Mesenchymal stem cell (in vitro differentiated cells and primary cell): ENCODE data around the gene XRCC4.
"Not testable (repeated sequence)": the region's sequence is repeated elsewhere in the genome, so short reads cannot be mapped to it uniquely, and the experiment has no call there.

Experiments used
- DNase-seq: peaks from one replicate; pipeline ENCODE4 v3.0.0-alpha.2; 2013
- H2AFZ ChIP-seq: one replicate; pipeline ENCODE4 v1.6.1; 2013; ENCODE audit warnings: low read depth, mild to moderate bottlenecking, control low read depth, inconsistent platforms, low read length, moderate library complexity
- H2AK5ac ChIP-seq: 2 replicates; pipeline ENCODE4 v1.6.1; 2013; ENCODE audit warnings: low read length, moderate library complexity, mild to moderate bottlenecking, inconsistent platforms; ENCODE audit not compliant: severe bottlenecking
- H2BK120ac ChIP-seq: one replicate; pipeline ENCODE4 v1.6.1; 2013; ENCODE audit warnings: low read depth, mild to moderate bottlenecking, inconsistent platforms, low read length, moderate library complexity
- H2BK12ac ChIP-seq, 2 experiments: one replicate each; pipeline ENCODE4 v1.6.1; 2013; ENCODE audit warnings: inconsistent platforms in 2 of 2, low read length in 2 of 2, mild to moderate bottlenecking in 2 of 2, moderate library complexity in 2 of 2, control low read depth in 1 of 2
- H2BK15ac ChIP-seq: one replicate; pipeline ENCODE4 v1.6.1; 2013; ENCODE audit warnings: mild to moderate bottlenecking, low read depth, inconsistent platforms; ENCODE audit not compliant: poor library complexity, severe bottlenecking
- H2BK5ac ChIP-seq: 2 replicates; pipeline ENCODE4 v1.6.1; 2013; ENCODE audit warnings: low read depth, mild to moderate bottlenecking, low read length, control low read depth, inconsistent platforms; ENCODE audit not compliant: poor library complexity, severe bottlenecking
- H3K14ac ChIP-seq, 2 experiments: one replicate each; pipeline ENCODE4 v1.6.1; 2013; ENCODE audit warnings: inconsistent platforms in 2 of 2, low read length in 2 of 2, control low read depth in 1 of 2, mild to moderate bottlenecking in 1 of 2, moderate library complexity in 1 of 2
- H3K18ac ChIP-seq, 2 experiments: one replicate each; pipeline ENCODE4 v1.6.1; 2013; ENCODE audit warnings: inconsistent platforms in 2 of 2, low read length in 2 of 2, control low read depth in 1 of 2, low read depth in 1 of 2, mild to moderate bottlenecking in 1 of 2
- H3K23ac ChIP-seq, 2 experiments: one replicate each; pipeline ENCODE4 v1.6.1; 2013; ENCODE audit warnings: inconsistent platforms in 2 of 2, low read length in 2 of 2, mild to moderate bottlenecking in 2 of 2, moderate library complexity in 2 of 2, control low read depth in 1 of 2
- H3K27ac ChIP-seq: 2 replicates; pipeline ENCODE4 v1.5.1; 2013; ENCODE audit warnings: mild to moderate bottlenecking, moderate library complexity, low read length, control low read depth, inconsistent platforms; ENCODE audit not compliant: poor library complexity, severe bottlenecking
- H3K27me3 ChIP-seq, 2 experiments: 2 replicates each; pipeline versions ENCODE4 v1.6.1 to v1.7.0; 2013; ENCODE audit warnings: low read length in 2 of 2, mild to moderate bottlenecking in 2 of 2, moderate library complexity in 2 of 2, control low read depth in 1 of 2, inconsistent platforms in 1 of 2; ENCODE audit not compliant: control insufficient read depth in 1 of 2, insufficient read depth in 1 of 2
- H3K36me3 ChIP-seq, 2 experiments: 2 replicates each; pipeline versions ENCODE4 v1.6.1 to v1.7.0; 2013; ENCODE audit warnings: low read length in 2 of 2, control low read depth in 1 of 2, inconsistent platforms in 1 of 2, low read depth in 1 of 2, mild to moderate bottlenecking in 1 of 2; ENCODE audit not compliant: insufficient read depth in 2 of 2, control insufficient read depth in 1 of 2
- H3K4ac ChIP-seq, 2 experiments: one replicate each; pipeline ENCODE4 v1.6.1; 2013; ENCODE audit warnings: inconsistent platforms in 2 of 2, low read length in 2 of 2, mild to moderate bottlenecking in 2 of 2, moderate library complexity in 2 of 2, control low read depth in 1 of 2, low read depth in 1 of 2
- H3K4me1 ChIP-seq: 2 replicates; pipeline ENCODE4 v1.6.1; 2013; ENCODE audit warnings: low read depth, low read length, control low read depth; ENCODE audit not compliant: control insufficient read depth, insufficient read depth
- H3K4me2 ChIP-seq: 2 replicates; pipeline ENCODE4 v1.6.1; 2013; ENCODE audit warnings: low read length, mild to moderate bottlenecking, inconsistent platforms; ENCODE audit not compliant: poor library complexity, severe bottlenecking
- H3K4me3 ChIP-seq, 2 experiments: 2 replicates each; pipeline versions ENCODE4 v1.5.1 to v1.7.0; 2013; ENCODE audit warnings: low read length in 2 of 2, mild to moderate bottlenecking in 2 of 2, control low read depth in 1 of 2, low read depth in 1 of 2; ENCODE audit not compliant: insufficient read depth in 1 of 2
- H3K79me1 ChIP-seq: replicated peaks from 2 replicates; pipeline ENCODE4 v1.6.1; 2013; ENCODE audit warnings: mild to moderate bottlenecking, control low read depth, low read length, inconsistent platforms; ENCODE audit not compliant: poor library complexity, severe bottlenecking
- H3K9ac ChIP-seq: 2 replicates; pipeline ENCODE4 v1.7.0; 2013; ENCODE audit warnings: mild to moderate bottlenecking, low read length, moderate library complexity
- H3K9me3 ChIP-seq: 2 replicates; pipeline ENCODE4 v1.7.0; 2013; ENCODE audit warnings: mild to moderate bottlenecking, low read length; ENCODE audit not compliant: control insufficient read depth
- H4K8ac ChIP-seq: one replicate; pipeline ENCODE4 v1.6.1; 2013; ENCODE audit warnings: inconsistent platforms, mild to moderate bottlenecking, low read length, moderate library complexity
- H4K91ac ChIP-seq: one replicate; pipeline ENCODE4 v1.6.1; 2013; ENCODE audit warnings: mild to moderate bottlenecking, low read length, inconsistent platforms
- WGBS: methylation state at CpG from one replicate; pipeline ENCODE4 v1.1.7; 2013; ENCODE audit warnings: mixed read lengths; 5-methylcytosine and 5-hydroxymethylcytosine counted together

Gene XRCC4

DNA sequence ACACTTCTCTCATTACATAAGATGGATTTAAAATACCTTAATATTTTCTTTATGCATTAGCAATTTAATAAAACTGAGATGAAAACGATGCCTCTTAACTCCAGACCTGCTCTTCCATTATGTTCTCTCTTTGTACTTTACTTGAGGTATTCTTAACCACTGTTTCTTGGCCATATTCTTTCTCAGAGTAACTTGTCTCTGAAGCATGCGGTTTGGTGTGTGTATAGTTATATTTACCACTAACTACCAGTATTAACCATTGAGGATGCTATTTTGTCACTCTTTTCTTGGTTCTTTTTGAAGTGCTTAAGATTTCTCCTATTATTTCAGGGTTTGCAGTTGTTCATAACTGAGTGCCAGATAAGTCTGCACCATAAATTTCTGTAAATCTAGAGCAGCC, 18.0 kb upstream of the XRCC4 start:
- no peak overlapping the region for H3K23ac ChIP-seq
- WGBS: 100% methylated on average over 1 of the region's 2 CpGs
- H3K4ac ChIP-seq: no peak overlapping the region
- peaks cover 6% of the 10 kb centered on the region for H3K79me1 ChIP-seq
- H3K9me3 ChIP-seq: no peaks in the 10 kb centered on the region
- H3K4me2 ChIP-seq: no peak overlapping the region
- H3K9ac ChIP-seq: no peak overlapping the region
- H3K27ac ChIP-seq: no peak overlapping the region
- no peaks in the 10 kb centered on the region for H3K4me1 ChIP-seq
- no peak overlapping the region for H4K8ac ChIP-seq
- no peak overlapping the region for H2BK120ac ChIP-seq
- no peak overlapping the region for H2AFZ ChIP-seq
- no peak overlapping the region for H2BK5ac ChIP-seq
- no peak overlapping the region for H2BK15ac ChIP-seq
- H2BK12ac ChIP-seq: no peak overlapping the region
- H3K4me3 ChIP-seq: no peak overlapping the region
- H4K91ac ChIP-seq: no peak overlapping the region
- H2AK5ac ChIP-seq: no peak overlapping the region
- DNase-seq: no peak
- H3K36me3 ChIP-seq: peaks cover 4 to 93% of the 10 kb centered on the region in 2 experiments
- H3K27me3 ChIP-seq: no peaks in the 10 kb centered on the region
- H3K18ac ChIP-seq: no peak overlapping the region
- H3K14ac ChIP-seq: no peak overlapping the region

DNA sequence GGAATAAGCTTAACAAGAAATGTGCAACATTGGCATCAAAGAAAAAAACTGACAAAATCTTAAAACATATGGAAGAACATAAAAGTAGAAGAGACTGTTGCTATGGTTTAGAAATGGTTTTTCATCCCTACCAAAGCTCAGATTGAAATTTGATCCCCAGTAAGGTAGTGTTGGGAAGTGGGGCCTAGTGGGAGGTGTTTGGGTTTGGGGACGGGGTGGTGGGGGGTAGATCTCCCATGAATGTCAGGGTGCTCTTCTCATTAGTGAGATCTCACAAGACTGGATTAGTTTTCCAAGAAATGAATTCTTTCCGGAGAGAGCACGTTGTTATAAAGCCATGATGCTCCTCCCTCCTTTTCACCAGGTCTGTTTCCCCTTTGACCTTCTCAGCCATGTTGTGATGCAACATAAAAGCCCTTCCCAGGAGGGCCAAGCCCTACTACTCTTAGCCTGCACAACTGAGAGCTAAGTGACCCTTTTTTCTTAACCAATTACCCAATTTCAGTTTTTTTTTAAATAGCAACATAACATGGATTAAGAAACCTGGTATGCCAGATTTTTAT, 10.7 kb upstream of the XRCC4 start:
- 83% methylated on average over 3 of the region's 3 CpGs for WGBS

DNA sequence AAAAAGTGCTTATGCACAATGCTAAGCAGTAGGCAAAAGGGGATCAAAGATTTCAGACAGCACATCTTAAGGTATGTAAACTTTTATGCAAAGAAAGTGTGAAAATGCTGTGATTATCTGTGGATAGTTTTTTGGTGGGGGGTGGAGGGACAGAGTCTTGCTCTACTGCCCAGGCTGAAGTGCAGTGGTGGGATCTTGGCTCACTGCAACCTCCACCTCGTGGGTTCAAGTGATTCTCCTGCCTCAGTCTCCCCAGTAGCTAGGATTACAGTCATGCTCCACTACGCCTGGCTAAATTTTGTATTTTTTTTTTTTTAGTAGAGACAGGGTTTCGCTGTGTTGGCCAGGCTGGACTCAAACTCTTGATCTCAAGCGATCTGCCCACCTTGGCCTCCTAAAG, 10.0 kb upstream of the XRCC4 start:
- H4K91ac ChIP-seq, H3K27ac ChIP-seq: not testable (repeated sequence)
- peaks cover 0 to 27% of the 10 kb centered on the region in 2 experiments for H3K36me3 ChIP-seq

More for the DNA sequence above, 10.7 kb upstream of the XRCC4 start:
- Histone ChIP-seq H3K4me3 (no peak overlapping the region), H3K79me1 (no peaks in the 10 kb centered on the region), H3K27ac (no peak overlapping the region), H4K91ac (no peak overlapping the region), H3K36me3 (peaks cover 0 to 34% of the 10 kb centered on the region in 2 experiments), H2BK12ac (no peak overlapping the region), H3K9ac (no peak overlapping the region), H3K14ac (no peak overlapping the region), H3K9me3 (no peaks in the 10 kb centered on the region), H4K8ac (no peak overlapping the region), H3K27me3 (no peaks in the 10 kb centered on the region), H3K4me1 (no peaks in the 10 kb centered on the region), H3K4ac (no peak overlapping the region), H3K4me2 (no peak overlapping the region), H2BK120ac (no peak overlapping the region), H2BK5ac (no peak overlapping the region), H2BK15ac (no peak overlapping the region), H3K23ac (no peak overlapping the region), H3K18ac (no peak overlapping the region), H2AK5ac (no peak overlapping the region), H2AFZ (no peak overlapping the region)
- DNase-seq: no peak

DNA sequence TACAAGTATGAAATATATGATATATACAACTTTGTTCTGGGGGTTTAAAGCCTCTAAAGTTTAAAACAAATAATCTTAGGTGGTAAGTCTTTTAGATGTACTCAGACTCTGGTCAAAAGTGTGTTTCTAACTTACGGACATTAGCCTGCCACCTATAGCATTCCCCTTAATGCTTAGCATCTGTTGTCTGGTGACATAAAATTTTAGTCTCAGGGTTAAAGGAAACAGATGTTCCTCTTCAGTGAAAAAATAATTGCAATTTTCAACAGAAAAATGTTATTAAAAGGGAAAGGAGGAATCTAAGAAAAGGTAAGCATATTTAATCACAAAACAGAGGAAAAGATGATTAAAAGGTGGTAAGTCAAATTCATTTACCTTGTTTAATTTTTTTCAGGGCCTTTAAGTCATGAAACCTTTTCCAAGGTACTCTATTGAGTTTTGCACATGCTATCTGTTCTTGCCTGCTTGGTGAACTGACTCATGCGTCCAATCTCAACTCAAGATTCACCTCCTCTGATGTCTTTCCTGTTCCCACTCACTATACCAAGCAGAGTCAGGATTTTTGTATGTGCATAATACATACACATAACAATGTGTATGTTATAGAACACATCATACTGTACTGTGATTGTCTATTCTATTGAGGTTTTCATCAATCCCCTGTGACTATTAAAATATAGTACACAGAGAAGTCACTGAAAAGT, 8.1 kb upstream of the XRCC4 start:
- no peak overlapping the region for H2BK12ac ChIP-seq
- no peak overlapping the region for H3K4me3 ChIP-seq
- H3K4ac ChIP-seq: no peak overlapping the region
- H4K8ac ChIP-seq: no peak overlapping the region
- no peak overlapping the region for H2BK15ac ChIP-seq
- H3K9ac ChIP-seq: no peak overlapping the region
- H3K9me3 ChIP-seq: no peaks in the 10 kb centered on the region
- no peak overlapping the region for H2BK120ac ChIP-seq
- peaks cover 2% of the 10 kb centered on the region for H3K4me1 ChIP-seq
- no peak overlapping the region for H4K91ac ChIP-seq
- WGBS: no CpG with 5 or more reads among the region's 2 CpGs
- no peak for DNase-seq
- H2BK5ac ChIP-seq: no peak overlapping the region
- H3K14ac ChIP-seq: no peak overlapping the region
- H3K79me1 ChIP-seq: no peaks in the 10 kb centered on the region
- no peak overlapping the region for H3K4me2 ChIP-seq
- peaks cover 0 to 24% of the 10 kb centered on the region in 2 experiments for H3K36me3 ChIP-seq
- H3K18ac ChIP-seq: no peak overlapping the region
- H2AK5ac ChIP-seq: no peak overlapping the region
- no peak overlapping the region for H3K27ac ChIP-seq
- no peak overlapping the region for H3K23ac ChIP-seq
- H2AFZ ChIP-seq: no peak overlapping the region
- no peaks in the 10 kb centered on the region for H3K27me3 ChIP-seq

More for the DNA sequence above, 10.0 kb upstream of the XRCC4 start:
- not testable (repeated sequence) for H3K79me1 ChIP-seq, H3K4me2 ChIP-seq, H3K9me3 ChIP-seq, DNase-seq, H3K18ac ChIP-seq, H2BK12ac ChIP-seq, H3K9ac ChIP-seq, H3K4ac ChIP-seq, H3K14ac ChIP-seq, H2BK15ac ChIP-seq, H2BK120ac ChIP-seq, H4K8ac ChIP-seq, H3K23ac ChIP-seq, H3K4me3 ChIP-seq, H2BK5ac ChIP-seq, H3K27me3 ChIP-seq, H2AK5ac ChIP-seq, H2AFZ ChIP-seq, H3K4me1 ChIP-seq
- WGBS: 88% methylated on average over 1 of the region's 4 CpGs
